ENCODE data around the gene ANGPT4. TPM values are rescaled to one million over a fixed set of nuclear protein-coding genes. Genes with fewer than 3 reads are reported as not detected.

The ANGPT4 gene
- total and polyA plus RNA-seq, 2 of the 8 experiments (the other 6 are each of a cell fraction or from before 2014, with no cell fraction given): 0.07 to 0.33 TPM

GRCh38 chr20:955111-955510 is 39.0 kb upstream of the ANGPT4 start (continued):
- TF ChIP-seq, protein P1, sequence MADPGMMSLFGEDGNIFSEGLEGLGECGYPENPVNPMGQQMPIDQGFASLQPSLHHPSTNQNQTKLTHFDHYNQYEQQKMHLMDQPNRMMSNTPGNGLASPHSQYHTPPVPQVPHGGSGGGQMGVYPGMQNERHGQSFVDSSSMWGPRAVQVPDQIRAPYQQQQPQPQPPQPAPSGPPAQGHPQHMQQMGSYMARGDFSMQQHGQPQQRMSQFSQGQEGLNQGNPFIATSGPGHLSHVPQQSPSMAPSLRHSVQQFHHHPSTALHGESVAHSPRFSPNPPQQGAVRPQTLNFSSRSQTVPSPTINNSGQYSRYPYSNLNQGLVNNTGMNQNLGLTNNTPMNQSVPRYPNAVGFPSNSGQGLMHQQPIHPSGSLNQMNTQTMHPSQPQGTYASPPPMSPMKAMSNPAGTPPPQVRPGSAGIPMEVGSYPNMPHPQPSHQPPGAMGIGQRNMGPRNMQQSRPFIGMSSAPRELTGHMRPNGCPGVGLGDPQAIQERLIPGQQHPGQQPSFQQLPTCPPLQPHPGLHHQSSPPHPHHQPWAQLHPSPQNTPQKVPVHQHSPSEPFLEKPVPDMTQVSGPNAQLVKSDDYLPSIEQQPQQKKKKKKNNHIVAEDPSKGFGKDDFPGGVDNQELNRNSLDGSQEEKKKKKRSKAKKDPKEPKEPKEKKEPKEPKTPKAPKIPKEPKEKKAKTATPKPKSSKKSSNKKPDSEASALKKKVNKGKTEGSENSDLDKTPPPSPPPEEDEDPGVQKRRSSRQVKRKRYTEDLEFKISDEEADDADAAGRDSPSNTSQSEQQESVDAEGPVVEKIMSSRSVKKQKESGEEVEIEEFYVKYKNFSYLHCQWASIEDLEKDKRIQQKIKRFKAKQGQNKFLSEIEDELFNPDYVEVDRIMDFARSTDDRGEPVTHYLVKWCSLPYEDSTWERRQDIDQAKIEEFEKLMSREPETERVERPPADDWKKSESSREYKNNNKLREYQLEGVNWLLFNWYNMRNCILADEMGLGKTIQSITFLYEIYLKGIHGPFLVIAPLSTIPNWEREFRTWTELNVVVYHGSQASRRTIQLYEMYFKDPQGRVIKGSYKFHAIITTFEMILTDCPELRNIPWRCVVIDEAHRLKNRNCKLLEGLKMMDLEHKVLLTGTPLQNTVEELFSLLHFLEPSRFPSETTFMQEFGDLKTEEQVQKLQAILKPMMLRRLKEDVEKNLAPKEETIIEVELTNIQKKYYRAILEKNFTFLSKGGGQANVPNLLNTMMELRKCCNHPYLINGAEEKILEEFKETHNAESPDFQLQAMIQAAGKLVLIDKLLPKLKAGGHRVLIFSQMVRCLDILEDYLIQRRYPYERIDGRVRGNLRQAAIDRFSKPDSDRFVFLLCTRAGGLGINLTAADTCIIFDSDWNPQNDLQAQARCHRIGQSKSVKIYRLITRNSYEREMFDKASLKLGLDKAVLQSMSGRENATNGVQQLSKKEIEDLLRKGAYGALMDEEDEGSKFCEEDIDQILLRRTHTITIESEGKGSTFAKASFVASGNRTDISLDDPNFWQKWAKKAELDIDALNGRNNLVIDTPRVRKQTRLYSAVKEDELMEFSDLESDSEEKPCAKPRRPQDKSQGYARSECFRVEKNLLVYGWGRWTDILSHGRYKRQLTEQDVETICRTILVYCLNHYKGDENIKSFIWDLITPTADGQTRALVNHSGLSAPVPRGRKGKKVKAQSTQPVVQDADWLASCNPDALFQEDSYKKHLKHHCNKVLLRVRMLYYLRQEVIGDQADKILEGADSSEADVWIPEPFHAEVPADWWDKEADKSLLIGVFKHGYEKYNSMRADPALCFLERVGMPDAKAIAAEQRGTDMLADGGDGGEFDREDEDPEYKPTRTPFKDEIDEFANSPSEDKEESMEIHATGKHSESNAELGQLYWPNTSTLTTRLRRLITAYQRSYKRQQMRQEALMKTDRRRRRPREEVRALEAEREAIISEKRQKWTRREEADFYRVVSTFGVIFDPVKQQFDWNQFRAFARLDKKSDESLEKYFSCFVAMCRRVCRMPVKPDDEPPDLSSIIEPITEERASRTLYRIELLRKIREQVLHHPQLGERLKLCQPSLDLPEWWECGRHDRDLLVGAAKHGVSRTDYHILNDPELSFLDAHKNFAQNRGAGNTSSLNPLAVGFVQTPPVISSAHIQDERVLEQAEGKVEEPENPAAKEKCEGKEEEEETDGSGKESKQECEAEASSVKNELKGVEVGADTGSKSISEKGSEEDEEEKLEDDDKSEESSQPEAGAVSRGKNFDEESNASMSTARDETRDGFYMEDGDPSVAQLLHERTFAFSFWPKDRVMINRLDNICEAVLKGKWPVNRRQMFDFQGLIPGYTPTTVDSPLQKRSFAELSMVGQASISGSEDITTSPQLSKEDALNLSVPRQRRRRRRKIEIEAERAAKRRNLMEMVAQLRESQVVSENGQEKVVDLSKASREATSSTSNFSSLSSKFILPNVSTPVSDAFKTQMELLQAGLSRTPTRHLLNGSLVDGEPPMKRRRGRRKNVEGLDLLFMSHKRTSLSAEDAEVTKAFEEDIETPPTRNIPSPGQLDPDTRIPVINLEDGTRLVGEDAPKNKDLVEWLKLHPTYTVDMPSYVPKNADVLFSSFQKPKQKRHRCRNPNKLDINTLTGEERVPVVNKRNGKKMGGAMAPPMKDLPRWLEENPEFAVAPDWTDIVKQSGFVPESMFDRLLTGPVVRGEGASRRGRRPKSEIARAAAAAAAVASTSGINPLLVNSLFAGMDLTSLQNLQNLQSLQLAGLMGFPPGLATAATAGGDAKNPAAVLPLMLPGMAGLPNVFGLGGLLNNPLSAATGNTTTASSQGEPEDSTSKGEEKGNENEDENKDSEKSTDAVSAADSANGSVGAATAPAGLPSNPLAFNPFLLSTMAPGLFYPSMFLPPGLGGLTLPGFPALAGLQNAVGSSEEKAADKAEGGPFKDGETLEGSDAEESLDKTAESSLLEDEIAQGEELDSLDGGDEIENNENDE (IDR thresholded peaks at IDR 0.05; ENCODE audit: insufficient replicate concordance, low read length): no peak
- TF ChIP-seq JUN (IDR thresholded peaks at IDR 0.05; ENCODE audit: low read depth, low read length) (no peak), CREB1 (IDR thresholded peaks at IDR 0.05) (no peak), E2F6 (IDR thresholded peaks at IDR 0.05) (no peak), POLR2AphosphoS5 (IDR thresholded peaks at IDR 0.05; ENCODE audit: low read depth, low read length) (no peak), ATF3 (IDR thresholded peaks at IDR 0.05; ENCODE audit: insufficient read depth, low read depth, low read length) (no peak), PHF8 (conservative IDR thresholded peaks at IDR 0.05; ENCODE audit: low read depth, low read length) (no peak)
